Endometrium (tissue), 2 donors: ENCODE measurements around the gene FADS6.

Experiments
- FAIRE-seq: peaks from 2 replicates; lab custom pipeline; 2012; peaks lifted over from hg19 to GRCh38; lab: Jason Lieb, UNC
- donor health status: control.
- donor health status: control.

The FADS6 gene

GRCh38 chr17:74892974-74893911 is at the start of gene FADS6:
Gene FADS6 (minus strand): TSS chr17:74893633. CDS start chr17:74893595, 38 bp downstream.
- FAIRE-seq: no peak

GRCh38 chr17:74941128-74941725 is 47.8 kb upstream of the FADS6 start:
- FAIRE-seq: no peak

GRCh38 chr17:74939534-74939933 is 46.1 kb upstream of the FADS6 start:
- no peak for FAIRE-seq

GRCh38 chr17:74938194-74938950 is 44.9 kb upstream of the FADS6 start:
- FAIRE-seq: no peak

GRCh38 chr17:74937064-74938051 is 43.9 kb upstream of the FADS6 start:
- no peak for FAIRE-seq

- no peak for FAIRE-seq
These were observed 43.0 kb upstream of the FADS6 start for GRCh38 chr17:74936470-74936799.

- FAIRE-seq: no peak
These were observed 42.4 kb upstream of the FADS6 start, which contains the start of gene OTOP3 for GRCh38 chr17:74935585-74936469. Gene OTOP3 (plus strand): TSS chr17:74935898. CDS start chr17:74935922, 24 bp downstream.

- FAIRE-seq: no peak
These were observed 41.6 kb upstream of the FADS6 start for GRCh38 chr17:74935048-74935447.

GRCh38 chr17:74930535-74931036 is 37.2 kb upstream of the FADS6 start:
- FAIRE-seq: no peak

GRCh38 chr17:74928786-74929185 is 35.4 kb upstream of the FADS6 start:
- no peak for FAIRE-seq

- no peak for FAIRE-seq
These were observed 31.8 kb upstream of the FADS6 start for GRCh38 chr17:74925242-74925641.

- FAIRE-seq: no peak
These were observed 31.0 kb upstream of the FADS6 start, which contains the start of gene OTOP2 for GRCh38 chr17:74924250-74924948. Gene OTOP2 (plus strand): TSS chr17:74924273. CDS start chr17:74924633, 360 bp downstream.

- no peak for FAIRE-seq
These were observed 30.3 kb upstream of the FADS6 start for GRCh38 chr17:74923538-74924249.

- FAIRE-seq: no peak
These were observed 29.5 kb upstream of the FADS6 start, which contains the start of gene USH1G for GRCh38 chr17:74922694-74923537. Gene USH1G (minus strand): TSS chr17:74923255. CDS start chr17:74923073, 182 bp downstream.

- FAIRE-seq: no peak
These were observed 28.7 kb upstream of the FADS6 start for GRCh38 chr17:74922172-74922571.

- no peak for FAIRE-seq
These were observed 28.3 kb upstream of the FADS6 start for GRCh38 chr17:74921769-74922168.

GRCh38 chr17:74921026-74921681 is 27.7 kb upstream of the FADS6 start:
- FAIRE-seq: no peak
